Hematopoietic multipotent progenitor cell treated with erythropoietin and hydrocortisone succinate and interleukin-3 and kit ligand, for 4 days (in vitro differentiated cells): ENCODE results near the gene ITGA8.
"Not testable (repeated sequence)": the region's sequence is repeated elsewhere in the genome, so short reads cannot be mapped to it uniquely, and the experiment has no call there.

Source experiments
- DNase-seq: peaks from one replicate; pipeline ENCODE4 v3.0.0-alpha.2; 2015

Gene ITGA8

GRCh38 chr10:15546606-15547005 lies 173.1 kb downstream of the ITGA8 start:
- DNase-seq: no peak

DNA sequence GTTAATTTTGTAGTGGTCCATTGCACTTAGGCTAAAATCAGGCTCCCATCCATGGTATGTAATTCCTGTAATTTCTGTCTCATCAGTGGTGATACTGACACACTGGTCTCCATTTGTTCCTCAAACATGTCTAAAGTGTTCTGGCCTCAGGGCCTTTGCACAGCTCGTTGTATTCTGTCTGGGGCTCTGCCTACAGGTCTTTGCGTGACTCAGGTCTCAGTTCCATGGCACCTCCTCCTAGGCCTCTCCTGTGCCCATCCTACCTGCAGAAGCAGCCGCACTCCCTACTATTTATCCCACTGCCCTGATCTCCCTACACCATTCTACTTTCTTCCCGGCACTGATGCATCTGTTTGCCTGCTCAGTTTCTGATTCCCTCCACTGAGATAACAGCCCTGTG lies 173.8 kb downstream of the ITGA8 start:
- no peak for DNase-seq

GRCh38 chr10:15545266-15545665 lies 174.5 kb downstream of the ITGA8 start:
- DNase-seq: no peak

- no peak for DNase-seq
Measured at GRCh38 chr10:15543994-15544393, 175.7 kb downstream of the ITGA8 start.

- no peak for DNase-seq
Measured at GRCh38 chr10:15542817-15543216, 176.9 kb downstream of the ITGA8 start.

DNA sequence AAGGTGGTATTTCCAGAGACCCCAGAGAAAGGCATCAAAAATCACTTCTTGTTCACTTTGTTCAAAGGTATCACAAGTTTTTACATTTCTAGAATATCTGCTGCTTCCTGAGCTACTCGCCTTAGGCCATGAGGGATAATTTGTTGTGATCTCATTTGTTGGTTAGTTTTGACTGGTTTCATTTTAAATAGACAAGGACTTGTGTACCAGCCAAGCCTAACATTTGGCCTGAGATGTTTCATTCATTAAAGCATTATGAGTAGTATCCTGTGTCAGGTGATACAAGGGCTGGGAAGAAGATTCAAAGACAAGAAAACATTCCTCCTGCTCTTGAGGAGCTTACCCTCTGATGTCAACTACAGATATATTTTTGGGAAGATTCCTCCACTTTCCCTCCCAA lies 178.3 kb downstream of the ITGA8 start:
- no peak for DNase-seq

- peak; percentile 4 for DNase-seq
Measured at GRCh38 chr10:15540727-15541126, 179.0 kb downstream of the ITGA8 start.

- no peak for DNase-seq
Measured at GRCh38 chr10:15539262-15539661, 180.5 kb downstream of the ITGA8 start.

DNA sequence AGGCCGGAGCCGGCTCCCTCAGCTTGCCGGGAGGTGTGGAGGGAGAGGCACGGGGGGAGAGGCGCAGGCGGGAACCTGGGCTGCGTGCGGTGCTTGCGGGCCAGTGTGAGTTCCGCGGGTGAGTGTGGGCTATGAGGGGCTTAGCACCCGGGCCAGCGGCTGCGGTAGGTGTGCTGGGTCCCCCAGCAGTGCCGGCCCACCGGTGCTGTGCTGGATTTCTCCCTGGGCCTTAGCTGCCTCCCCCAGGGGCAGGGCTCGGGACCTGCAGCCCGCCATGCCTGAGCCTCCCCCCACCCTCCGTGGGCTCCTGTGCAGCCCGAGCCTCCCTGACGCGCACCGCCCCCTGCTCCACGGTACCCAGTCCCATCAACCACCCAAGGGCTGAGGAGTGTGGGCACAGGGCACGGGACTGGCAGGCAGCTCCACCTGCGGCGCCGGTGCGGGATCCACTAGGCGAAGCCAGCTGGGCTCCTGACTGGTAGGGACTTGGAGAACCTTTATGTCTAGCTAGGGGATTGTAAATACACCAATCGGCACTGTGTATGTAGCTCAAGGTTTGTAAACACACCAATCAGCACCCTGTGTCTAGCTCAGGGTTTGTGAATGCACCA lies 184.7 kb downstream of the ITGA8 start:
- DNase-seq: not testable (repeated sequence)

- no peak for DNase-seq
Measured at GRCh38 chr10:15531927-15532722, 187.6 kb downstream of the ITGA8 start.

DNA sequence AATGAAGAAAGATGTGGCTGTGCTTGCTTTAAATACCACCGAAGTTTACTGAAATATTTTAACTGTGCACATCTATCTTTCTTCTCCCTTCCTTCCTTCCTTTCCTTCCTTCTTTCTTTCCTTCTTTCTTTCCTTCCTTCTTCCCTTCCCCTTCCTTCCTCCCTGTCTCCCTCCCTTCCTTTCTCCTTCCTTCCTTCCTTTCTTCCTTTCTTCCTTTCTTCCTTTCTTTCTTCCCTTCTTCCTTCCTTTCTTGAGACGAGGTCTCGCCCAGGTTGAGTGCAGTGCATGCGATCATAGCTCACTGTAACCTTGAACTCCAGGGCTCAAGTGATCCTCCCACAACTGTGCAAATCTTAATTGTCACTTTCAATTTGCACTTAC lies 190.9 kb downstream of the ITGA8 start:
- no peak for DNase-seq

DNA sequence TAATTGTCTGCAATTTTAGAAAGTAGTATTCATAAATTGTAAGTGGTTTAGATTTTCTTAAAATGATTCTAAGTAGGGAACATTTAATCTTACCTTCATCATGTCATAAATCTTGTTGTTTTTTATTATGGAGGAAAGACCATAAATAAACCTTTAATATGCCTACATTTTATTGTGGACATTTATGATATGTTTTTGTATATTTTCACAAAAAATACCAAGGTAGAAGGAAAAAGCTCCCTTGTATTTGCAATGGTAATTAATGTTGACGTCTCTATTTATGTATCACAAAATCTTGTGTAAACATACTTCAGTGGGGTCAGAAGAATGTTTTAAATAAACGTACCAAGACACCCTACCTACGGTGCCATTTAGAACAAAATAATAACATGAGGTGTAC lies 193.0 kb downstream of the ITGA8 start:
- no peak for DNase-seq

DNA sequence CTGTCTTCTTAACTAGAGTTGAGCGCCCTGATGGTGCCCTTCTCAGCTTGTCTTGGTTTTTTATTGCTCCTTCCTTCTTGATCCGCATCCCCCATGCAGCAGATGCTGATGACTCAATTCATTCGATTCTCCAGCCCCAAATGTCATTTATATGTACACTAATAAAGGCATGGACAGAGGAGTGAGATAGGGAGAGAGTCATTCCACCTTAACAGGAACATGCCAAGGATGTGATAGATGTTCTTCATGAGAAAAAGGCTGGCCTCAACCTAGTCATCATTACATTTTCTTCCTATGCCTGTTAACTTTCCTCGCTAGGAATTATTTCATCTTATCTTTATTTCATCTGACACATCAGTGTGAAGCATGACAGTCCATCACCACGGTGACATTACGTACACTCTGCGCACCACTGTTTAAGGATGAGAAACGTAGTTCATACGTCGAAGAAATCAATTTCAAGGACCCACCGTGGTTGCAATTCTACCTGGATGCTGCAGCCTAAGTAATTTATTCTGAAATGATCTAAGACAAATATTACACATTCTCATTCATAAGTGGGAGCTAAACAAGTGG lies 198.3 kb downstream of the ITGA8 start:
- DNase-seq: no peak

- no peak for DNase-seq
Measured at GRCh38 chr10:15518250-15518649, 201.5 kb downstream of the ITGA8 start.

DNA sequence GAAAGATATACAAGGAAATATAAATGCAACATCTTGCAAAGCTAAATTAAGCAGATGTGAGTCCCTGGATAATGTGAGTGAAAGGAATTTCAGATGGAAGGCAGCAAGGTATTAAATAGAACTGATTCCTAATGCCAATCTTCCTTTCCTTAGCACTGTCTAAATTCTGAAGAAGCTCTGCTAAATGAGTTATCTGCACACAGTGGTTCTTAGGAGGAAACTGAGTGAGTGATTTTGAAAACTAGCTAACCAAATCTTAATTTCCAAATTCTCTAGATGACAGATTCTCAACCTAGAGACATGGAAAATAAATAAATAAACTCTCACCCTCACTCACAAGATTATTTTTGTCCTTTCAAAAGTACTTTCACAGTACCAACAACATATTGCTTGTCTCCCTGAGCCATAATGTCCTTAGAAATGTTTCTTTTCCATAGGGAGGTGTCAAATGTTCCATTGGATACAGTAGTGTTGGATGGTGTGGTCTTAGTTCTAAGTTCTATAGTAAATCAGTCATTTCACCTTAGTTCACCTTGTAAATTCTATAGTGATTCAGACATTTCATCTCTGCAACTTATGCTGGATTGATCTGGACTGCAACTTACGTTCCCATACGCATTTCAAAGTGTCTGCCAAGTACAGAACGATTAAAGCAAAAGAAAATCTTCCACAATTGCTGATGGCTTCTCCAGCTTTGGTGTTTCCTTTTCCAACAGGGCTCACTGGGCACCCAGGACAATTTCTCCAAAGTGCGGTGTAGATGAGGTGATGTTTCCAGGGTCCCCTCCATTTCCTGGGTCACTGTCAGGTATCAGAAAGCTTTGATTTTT lies 203.3 kb downstream of the ITGA8 start:
- DNase-seq: no peak

- no peak for DNase-seq
Measured at GRCh38 chr10:15515202-15515601, 204.5 kb downstream of the ITGA8 start.

- no peak for DNase-seq
Measured at GRCh38 chr10:15510963-15511362, 208.8 kb downstream of the ITGA8 start.

GRCh38 chr10:15505329-15505728 lies 214.4 kb downstream of the ITGA8 start:
- no peak for DNase-seq

- peak; percentile 15 for DNase-seq
Measured at GRCh38 chr10:15504101-15504840, 215.5 kb downstream of the ITGA8 start.

DNA sequence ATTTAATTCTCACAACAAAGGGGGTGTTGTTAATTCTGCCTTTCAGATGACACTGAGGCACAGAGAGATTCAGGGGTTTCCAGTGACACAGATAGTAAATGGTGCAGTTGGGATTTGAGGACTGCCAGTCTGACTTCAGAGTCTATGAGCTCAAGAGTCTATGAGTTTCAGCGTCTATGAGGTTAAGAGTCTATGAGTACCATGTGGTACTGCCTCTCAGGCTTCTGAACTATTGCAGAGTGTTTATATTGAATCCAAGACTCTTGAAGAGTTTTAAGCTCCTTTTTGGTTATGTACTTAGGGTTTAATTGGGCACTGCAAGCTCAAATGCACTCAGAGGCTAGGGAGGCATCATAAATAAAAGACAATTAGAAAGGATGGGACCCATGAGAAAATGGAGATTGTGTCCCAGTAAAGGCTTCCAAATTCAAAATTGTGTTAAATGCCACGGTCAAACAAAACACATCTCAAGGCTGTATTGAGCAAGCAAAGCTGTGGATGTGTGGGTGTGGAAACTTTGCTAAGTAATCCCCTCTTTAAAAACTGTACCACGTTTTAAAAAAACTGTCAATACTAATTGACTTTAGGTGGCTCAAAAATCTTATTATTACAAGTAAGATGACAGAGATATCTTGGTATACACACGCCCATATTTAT lies 224.7 kb downstream of the ITGA8 start:
- DNase-seq: no peak

GRCh38 chr10:15491856-15492642 lies 227.7 kb downstream of the ITGA8 start:
- no peak for DNase-seq
